Stimulated activated CD8-positive, alpha-beta memory T cell treated with anti-CD3 and anti-CD28 coated beads, Interleukin-15, amount 100 ng/mL, for 24 hours (primary cell): ENCODE data around the gene AP1G1.
"Not testable (repeated sequence)": the region's sequence is repeated elsewhere in the genome, so short reads cannot be mapped to it uniquely, and the experiment has no call there.

ENCODE experiments used
- DNase-seq: peaks from one replicate; pipeline ENCODE4 v3.0.0-alpha.2; 2020; ENCODE audit warnings: low read depth

Gene AP1G1

DNA sequence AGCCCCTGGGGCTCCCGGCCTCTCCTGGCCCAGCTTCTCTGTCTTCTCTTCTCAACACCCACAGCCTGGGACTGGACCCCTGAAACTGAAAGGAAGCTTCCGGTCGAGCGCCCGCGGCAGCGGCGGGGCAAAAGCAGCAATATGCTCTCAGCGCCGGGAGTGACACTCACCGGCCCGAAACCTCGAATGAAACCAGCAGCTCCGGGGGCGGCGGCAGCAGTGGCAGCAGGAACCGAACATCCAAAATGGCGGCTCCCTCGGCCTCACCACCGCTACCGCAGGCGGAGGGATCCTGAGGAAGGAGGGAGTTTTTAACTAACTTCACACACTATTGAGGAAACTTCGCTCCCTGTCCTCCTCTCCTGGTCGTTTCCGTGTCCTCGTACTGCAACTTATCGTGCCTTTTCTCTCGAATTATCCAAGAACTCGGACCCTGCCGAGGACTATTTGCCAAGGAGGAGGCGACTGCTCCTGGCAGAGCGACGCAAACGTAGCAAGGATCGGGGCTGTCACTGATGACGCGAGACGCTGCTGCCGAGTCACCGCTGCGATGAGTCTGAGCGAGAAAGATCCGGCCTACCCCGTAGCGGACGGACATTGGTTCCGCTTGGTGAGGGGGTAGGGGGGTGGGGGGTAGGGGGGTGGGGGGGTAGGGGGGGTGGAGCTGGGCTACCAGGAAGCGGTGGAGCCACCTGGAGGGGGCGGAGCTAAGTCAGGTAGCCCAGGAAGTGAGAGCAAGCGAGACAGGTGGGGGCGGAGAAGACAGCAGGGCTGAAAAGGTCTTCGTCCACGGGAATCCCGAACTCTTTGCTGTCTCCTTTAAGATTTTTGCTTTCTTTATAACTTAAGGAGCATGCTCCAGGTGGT lies at the start of gene AP1G1:
Gene AP1G1 (minus strand): TSS at position 242 of the 867 bp plus-strand sequence. CDS start 19,355 bp downstream, outside the sequence.
- DNase-seq: peak; percentile 60

DNA sequence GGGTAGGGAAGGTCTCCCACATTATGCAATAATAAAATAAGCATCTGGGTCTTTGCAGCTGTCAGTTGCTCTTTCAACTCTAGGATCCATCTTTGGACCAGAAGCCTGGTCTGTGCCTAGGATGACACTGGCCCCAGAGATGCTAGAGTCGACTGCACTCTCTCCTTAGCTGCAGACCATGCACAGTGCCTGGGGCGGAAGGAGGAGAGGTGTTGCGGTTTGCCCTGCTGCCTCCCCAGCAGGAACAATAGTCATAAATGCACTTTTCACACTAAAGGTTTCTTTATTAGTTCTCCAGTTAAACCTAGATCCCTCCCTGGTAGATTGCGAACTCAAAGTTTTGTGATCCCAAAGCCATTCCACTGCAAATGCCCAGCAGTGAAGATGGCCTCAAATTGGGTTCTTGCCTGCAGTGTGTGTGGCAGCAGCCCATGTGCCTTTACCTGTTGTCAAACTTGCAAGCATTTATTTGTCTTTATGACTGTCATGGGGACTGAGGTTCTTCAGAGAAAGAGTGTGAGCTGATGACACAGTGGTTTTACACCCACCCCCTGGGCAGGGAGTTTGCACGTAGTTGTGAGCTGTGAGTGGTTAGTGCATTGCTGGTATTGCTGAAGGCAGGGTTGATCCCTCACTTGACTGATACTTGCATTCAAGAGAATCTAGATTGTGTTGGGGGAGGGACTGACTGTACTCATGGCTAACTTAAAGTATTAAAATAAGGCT lies 47.5 kb upstream of the AP1G1 start:
- no peak for DNase-seq

DNA sequence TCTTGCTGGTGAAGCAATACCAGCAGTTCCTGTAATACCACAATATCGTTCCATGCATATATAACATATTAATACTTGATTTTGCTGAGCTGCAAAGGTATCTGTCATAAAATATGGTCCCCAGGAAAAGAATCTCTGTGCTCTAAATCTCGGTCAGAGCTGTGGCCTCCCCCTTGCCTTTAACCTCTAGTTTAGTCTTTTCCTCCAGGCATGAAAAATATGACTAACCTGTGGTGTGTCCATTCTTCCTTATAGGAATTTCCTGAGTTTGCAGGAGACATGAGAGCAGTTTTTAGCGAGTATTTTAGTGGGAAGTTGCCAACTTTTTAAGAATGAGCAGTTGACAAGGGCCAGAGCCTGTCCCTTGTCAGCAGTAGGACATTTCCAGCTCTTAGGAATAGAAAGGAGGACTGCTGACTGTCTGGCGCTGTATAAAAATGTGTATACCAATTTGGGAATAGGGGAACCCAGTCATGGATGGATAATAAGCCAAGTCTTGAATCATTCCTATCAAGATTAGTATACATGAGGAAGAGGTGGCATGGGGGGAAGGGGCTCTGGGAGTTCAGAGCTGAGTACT lies 45.8 kb upstream of the AP1G1 start:
- no peak for DNase-seq

- no peak for DNase-seq
Measured at GRCh38 chr16:71853413-71853812, 44.8 kb upstream of the AP1G1 start.

GRCh38 chr16:71852561-71852960 lies 43.9 kb upstream of the AP1G1 start:
- no peak for DNase-seq

- DNase-seq: no peak
Measured at GRCh38 chr16:71852158-71852557, 43.5 kb upstream of the AP1G1 start.

DNA sequence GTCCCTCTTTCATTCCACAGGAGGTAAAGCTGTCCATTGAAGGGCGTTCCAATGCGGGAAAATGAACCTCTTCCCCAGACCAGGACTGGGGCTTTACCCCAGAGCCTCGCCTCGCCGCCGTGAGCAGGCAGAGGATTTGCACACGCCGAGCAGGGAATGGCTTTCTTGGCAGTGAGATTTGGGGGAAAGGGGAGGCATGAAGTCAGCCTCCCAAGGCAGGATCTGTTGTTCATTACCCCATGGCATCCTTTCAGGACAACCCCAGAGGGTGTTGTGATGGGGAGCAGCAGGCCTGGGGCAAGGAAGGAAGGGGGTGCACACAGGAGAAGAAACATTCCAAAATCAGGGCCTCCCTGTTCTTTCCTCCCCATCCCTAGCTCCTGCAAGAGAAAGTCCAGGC lies 43.1 kb upstream of the AP1G1 start:
- DNase-seq: no peak

DNA sequence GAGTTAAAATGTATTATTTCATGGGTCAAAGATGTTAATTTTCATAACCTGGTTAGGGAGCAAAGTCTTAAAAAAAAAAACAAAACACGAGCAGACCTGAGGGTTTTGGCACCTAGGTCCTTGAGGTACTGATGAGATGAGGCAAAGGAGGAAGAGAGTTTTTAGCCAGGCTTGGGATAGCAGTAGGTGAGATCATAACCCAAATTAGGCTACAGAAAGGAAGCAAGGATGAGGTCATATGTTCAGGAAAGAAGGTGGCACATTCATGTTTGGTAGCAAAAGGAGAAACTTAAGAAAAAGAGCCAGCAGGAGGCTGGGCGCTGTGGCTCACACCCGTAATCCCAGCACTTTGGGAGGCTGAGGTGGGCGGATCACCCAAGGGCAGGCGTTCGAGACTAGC lies 40.0 kb upstream of the AP1G1 start:
- DNase-seq: no peak

GRCh38 chr16:71847096-71847495 lies 38.5 kb upstream of the AP1G1 start:
- DNase-seq: no peak

DNA sequence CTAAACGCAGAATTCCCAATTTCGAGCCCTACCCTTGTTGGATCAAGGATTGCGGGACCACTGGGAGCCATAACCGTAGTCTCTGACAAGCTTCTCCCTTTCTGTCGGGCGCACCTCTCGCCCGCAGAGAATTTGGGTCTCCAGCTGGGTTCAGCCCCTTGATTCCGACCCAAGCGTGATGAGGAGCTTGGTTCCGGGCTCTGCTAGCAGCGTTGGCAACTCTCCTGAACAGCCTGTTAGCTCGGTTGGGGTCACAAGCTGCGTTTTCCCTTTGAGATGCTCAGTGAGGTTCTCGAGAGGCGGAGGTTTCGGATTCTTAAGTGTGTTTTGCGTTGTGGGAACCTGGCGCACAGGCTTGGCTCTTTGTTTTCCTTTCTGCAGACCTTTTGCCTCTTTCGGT lies 37.8 kb upstream of the AP1G1 start:
- DNase-seq: no peak

DNA sequence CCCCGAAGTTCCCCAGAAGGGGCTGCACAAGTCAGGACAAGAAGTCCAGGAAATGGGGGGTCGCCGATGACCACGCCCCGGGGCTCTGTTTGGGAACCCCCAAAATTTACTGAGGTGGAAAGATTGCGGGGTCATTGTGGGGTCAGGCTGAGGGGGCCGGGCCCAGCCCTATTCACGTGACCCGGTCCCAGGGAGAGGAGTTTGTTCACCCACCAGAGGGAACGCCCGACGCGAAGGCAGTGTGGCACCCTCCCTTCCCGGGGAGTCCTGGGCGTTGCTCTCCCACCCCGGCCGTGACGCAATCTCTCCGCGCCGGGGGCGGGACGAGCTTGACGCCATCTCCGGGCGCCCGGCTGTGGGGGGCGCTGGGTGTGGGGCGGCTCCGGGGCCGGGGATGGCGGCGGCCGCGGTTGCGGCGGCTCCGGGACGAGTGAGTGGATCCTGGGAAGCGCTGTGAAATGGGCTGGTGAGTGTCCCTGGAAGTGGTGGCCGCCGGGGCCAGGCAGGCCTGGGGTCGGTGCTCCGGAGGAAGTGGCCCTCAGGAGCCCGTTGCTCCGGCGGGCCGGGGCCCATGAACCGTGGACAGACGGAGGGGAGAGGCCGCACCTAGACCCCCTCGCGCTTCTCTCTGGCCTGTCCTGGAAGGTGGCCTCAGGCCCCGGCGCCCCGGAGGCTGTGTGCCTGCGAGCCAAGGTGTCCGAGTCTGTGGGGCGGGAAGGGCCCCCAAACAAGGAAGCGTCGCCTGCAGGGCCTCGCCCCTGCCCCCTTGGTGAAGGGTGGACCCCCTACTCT lies 37.2 kb upstream of the AP1G1 start, which contains the start of gene ATXN1L:
Gene ATXN1L (plus strand): TSS at position 338 of the 792 bp plus-strand sequence. CDS start 3,765 bp downstream, outside the sequence.
- DNase-seq: peak; percentile 97

GRCh38 chr16:71843572-71843971 lies 34.9 kb upstream of the AP1G1 start:
- DNase-seq: no peak

DNA sequence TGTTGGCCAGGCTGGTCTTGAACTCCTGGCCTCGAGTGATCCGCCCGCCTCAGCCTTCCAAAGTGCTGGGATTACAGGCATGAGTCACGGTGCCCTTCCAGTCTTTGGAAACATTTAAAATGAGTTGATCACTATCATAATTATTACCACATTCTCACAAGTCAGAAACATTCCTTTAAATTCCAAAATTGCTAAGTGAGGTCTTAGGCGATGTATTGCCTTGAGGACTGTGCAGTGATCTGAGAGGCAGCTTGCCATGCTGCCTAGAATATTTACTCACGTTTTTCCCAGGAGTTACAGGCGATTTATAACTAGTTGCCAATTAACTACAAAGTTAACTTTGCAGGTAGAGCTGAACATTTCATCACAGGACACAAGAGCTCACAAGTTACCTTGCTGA lies 31.4 kb upstream of the AP1G1 start:
- DNase-seq: no peak

GRCh38 chr16:71837150-71837549 lies 28.5 kb upstream of the AP1G1 start:
- no peak for DNase-seq

DNA sequence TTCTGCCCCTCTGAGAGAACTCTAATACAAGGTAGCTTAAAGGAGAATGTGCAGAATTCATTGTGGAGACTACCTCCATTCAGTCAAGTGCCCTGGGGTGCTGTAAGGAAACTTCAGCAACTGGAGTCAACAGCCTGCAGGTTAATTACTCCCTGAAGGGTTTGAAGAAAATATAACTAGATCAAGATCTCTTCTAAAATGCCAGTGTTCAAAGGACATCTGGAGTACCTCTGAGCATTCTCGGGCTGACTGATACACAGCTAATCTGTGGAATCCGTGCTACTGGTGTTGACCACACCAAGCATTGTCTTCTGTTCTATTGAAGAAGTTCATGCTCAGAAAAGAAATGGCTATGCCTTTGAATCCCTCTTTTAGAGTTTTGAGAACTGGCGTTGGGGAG lies 25.7 kb upstream of the AP1G1 start:
- DNase-seq: no peak

DNA sequence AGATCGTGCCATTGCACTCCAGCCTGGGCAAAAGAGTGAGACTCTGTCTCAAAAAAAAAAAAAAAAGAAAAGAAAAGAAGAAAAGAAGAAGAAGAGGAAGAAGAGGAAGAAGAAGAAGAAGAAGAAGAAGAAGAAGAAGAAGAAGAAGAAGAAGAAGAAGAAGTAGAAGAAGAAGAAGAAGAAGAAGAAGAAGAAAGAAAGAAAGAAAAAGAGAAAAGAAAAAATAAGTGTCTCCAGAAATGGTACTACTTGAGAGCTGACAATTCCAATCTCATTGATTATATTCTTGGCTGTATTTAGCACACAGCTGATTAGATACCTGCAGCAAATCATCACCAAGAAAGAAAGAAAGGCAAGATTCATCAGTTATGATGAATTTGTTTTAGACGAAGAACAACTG lies 23.5 kb upstream of the AP1G1 start:
- DNase-seq: not testable (repeated sequence)

DNA sequence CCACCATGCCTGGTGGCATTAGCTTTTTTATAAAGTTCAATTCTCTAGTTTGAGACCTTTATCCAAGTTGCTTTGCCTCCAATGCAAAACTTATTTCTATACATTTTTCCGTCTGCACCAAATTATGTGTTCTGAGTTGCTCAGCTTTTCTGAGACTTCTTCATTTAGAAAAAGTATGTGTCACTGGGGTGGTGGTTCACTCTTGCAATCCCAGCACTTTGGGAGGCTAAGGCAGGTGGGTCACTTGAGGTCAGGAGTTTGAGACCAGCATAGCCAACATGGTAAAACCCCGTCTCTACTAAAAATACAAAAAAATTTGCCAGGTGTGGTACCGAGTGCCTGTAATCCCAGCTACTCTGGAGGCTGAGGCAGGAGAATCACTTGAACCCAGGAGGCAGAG lies 23.1 kb upstream of the AP1G1 start:
- DNase-seq: not testable (repeated sequence)

- DNase-seq: no peak
Measured at GRCh38 chr16:71830359-71830758, 21.7 kb upstream of the AP1G1 start.

DNA sequence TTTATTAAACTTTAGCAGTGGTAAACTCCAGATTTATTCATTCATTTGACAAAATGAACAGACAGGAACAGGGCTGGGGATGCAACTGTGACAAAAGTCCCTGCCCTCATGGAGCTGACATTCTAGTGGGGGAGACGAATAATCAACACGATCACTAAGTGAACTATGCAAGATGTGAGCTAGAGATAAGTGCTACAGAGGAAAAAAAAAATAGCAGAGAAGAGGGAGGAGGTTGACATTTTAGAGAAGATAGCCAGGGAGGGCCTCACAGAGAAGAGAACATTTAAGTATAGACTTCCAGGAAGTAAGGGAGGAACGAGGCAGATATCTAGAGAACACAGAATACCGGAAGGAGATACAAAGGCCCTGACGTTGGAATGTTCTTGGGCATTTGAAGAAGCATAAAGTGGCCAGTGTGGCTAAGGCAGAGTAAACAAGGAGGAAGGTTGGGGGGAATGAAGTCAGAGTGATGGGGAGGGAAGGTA lies 17.9 kb upstream of the AP1G1 start:
- DNase-seq: no peak

DNA sequence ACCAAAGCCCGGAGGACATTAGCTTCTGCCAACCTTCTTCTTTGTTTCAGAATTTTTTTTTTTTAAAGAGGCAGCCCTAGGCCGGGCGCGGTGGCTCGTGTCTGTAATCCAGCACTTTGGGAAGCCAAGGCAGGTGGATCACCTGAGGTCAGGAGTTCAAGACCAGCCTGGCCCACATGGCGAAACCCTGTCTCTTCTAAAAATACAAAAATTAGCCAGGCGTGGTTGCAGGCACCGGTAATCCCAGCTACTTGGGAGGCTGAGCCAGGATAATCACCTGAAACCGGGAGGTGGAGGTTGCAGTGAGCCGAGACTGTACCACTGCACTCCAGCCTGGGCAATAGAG lies 8.5 kb upstream of the AP1G1 start:
- not testable (repeated sequence) for DNase-seq

DNA sequence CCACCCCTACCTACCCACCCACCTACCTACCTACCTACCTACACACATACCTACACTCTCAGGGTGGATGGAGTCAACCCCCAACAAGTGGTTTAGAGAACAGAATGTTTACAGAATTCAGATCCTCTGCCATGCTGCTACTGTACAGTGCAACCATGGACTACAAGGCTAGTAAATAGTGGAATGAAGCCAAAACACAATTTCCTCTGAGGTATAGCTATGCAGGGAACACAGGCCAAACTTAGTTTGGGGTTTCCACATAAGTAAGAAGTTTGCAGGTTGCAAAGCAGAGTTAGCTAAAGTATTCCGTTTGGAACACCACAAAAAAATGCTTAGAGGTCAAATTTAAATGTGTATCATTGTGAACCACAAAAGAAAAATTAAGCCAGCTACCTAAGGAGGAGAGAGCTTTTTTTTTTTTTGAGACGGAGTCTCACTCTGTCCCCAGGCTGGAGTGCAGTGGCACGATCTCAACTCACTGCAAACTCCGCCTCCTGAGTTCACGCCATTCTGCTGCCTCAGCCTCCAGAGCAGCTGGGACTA lies 2.7 kb upstream of the AP1G1 start:
- DNase-seq: no peak

DNA sequence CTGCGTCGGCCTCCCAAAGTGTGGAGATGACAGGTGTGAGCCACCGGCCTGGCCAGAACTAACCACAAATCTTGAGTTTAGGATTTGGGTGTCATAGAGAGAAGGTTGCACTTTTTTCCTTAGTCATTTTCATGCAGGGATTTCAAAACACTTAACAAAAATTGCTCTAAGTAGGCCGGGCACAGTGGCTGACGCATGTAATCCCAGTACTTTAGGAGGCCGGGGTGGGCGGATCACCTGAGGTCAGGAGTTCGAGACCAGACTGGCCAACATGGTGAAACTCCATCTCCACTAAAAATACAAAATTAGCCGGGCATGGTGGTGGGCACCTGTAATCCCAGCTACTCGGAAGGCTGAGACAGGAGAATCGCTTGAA lies 1.5 kb upstream of the AP1G1 start:
- not testable (repeated sequence) for DNase-seq
